Peyer's patch (tissue), 4 donors: ENCODE measurements around the gene P2RY12.

ENCODE experiments used
- CTCF ChIP-seq, 6 experiments: fragments of 450-650 bp in 4 of 6; fragments of 200-600 bp in 2 of 6; sonication (generic) in 1 of 6; IDR thresholded peaks; one replicate each; pipeline ENCODE4 v1.5.1; 2017 to 2019; ENCODE audit warnings: antibody characterized with exemption in 6 of 6, mild to moderate bottlenecking in 3 of 6, moderate library complexity in 1 of 6
- POLR2A ChIP-seq, 2 donors: fragments of 450-650 bp; IDR thresholded peaks; one replicate each; pipeline ENCODE4 v1.5.1; 2017; ENCODE audit warnings: antibody characterized with exemption in 2 of 2, mild to moderate bottlenecking in 2 of 2, moderate library complexity in 2 of 2

- no peak for TF ChIP-seq CTCF (IDR thresholded peaks at IDR 0.05)
- TF ChIP-seq POLR2A (IDR thresholded peaks at IDR 0.05), result no peak
Measured at GRCh38 chr3:151309566-151309965, 75.0 kb downstream of the P2RY12 start.
